Ovary (tissue), 3 donors: ENCODE results near the gene DENND1A.

Experiments used
- EP300 ChIP-seq: sonication (generic); formaldehyde crosslinking; IDR thresholded peaks from one replicate; pipeline ENCODE4 v1.6.1; 2017; ENCODE audit warnings: antibody characterized with exemption
- TF ChIP-seq, protein P1 (sequence below), 3 donors: fragments of 450-650 bp in 2 of 3; fragments of 200-600 bp in 1 of 3; IDR thresholded peaks; one replicate each; pipeline versions ENCODE4 v1.5.1 to v1.8.0; 2016 to 2022; ENCODE audit warnings: antibody characterized with exemption in 3 of 3, mild to moderate bottlenecking in 1 of 3
- donor health status: DM: no; HTN: no; CAD: no.

- TF ChIP-seq, protein P1, sequence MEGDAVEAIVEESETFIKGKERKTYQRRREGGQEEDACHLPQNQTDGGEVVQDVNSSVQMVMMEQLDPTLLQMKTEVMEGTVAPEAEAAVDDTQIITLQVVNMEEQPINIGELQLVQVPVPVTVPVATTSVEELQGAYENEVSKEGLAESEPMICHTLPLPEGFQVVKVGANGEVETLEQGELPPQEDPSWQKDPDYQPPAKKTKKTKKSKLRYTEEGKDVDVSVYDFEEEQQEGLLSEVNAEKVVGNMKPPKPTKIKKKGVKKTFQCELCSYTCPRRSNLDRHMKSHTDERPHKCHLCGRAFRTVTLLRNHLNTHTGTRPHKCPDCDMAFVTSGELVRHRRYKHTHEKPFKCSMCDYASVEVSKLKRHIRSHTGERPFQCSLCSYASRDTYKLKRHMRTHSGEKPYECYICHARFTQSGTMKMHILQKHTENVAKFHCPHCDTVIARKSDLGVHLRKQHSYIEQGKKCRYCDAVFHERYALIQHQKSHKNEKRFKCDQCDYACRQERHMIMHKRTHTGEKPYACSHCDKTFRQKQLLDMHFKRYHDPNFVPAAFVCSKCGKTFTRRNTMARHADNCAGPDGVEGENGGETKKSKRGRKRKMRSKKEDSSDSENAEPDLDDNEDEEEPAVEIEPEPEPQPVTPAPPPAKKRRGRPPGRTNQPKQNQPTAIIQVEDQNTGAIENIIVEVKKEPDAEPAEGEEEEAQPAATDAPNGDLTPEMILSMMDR (IDR thresholded peaks at IDR 0.05), result no peak
- TF ChIP-seq EP300, result no peak
These were observed 57.2 kb downstream of the DENND1A start for GRCh38 chr9:123872710-123873109.
